ENCODE measurements around the gene LRRC8C. TPM values are rescaled to one million over a fixed set of nuclear protein-coding genes. Genes with fewer than 3 reads are reported as not detected.

LRRC8C gene
- total RNA-seq, 1 donor from 2014 or later: 2.3 TPM

DNA sequence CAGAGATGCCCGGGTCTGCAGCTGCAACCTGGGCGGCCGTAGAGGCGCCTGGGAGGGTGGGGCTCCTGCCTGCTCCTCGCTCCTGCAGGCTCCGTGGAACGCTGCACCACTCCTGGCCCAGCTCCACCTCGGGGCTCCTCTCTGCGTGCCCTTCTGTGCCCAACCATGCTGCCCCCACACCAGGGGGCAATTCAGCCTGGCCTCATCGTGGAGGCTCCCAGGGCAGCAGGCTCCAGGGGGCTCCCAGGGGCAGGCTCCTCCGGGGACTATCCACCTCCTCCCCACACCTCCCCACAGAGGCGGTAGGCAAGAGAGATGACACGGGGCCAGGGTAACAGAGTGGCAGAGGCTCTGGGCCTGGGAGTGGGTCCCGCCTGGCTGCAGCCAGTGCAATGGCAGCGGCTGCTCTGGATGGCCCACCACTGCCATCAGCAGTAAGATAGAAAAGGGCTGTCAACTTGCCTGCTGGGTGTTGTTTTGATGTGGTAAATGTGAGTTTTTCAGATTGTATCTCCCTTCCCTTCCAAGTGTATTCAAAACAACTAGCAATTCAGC, 22.4 kb upstream of the LRRC8C start:
- Histone ChIP-seq H3K4me1 (ENCODE audit: insufficient read depth, low read length) (peaks cover 7% of the 10 kb centered on the region), H3K4me2 (ENCODE audit: low read length) (no peak overlapping the region), H3K4me3 (ENCODE audit: insufficient read depth, low read depth, low read length) (no peak overlapping the region), H3K79me2 (ENCODE audit: insufficient read depth, low read length) (no peaks in the 10 kb centered on the region), H3K27me3 (ENCODE audit: insufficient read depth, low read length) (no peaks in the 10 kb centered on the region), H2AFZ (ENCODE audit: low read depth, low read length) (no peak overlapping the region), H4K20me1 (ENCODE audit: insufficient read depth, low read length) (no peaks in the 10 kb centered on the region), H3K9ac (ENCODE audit: low read length) (no peak overlapping the region), H3K9me3 (ENCODE audit: insufficient read depth, low read depth, low read length) (no peaks in the 10 kb centered on the region), H3K36me3 (ENCODE audit: insufficient read depth, low read length) (no peaks in the 10 kb centered on the region), H3K27ac (ENCODE audit: low read depth, low read length) (no peak overlapping the region)
- TF ChIP-seq EZH2 (IDR thresholded peaks at IDR 0.05; ENCODE audit: insufficient read depth, low read length): no peak
- TF ChIP-seq, protein P1, sequence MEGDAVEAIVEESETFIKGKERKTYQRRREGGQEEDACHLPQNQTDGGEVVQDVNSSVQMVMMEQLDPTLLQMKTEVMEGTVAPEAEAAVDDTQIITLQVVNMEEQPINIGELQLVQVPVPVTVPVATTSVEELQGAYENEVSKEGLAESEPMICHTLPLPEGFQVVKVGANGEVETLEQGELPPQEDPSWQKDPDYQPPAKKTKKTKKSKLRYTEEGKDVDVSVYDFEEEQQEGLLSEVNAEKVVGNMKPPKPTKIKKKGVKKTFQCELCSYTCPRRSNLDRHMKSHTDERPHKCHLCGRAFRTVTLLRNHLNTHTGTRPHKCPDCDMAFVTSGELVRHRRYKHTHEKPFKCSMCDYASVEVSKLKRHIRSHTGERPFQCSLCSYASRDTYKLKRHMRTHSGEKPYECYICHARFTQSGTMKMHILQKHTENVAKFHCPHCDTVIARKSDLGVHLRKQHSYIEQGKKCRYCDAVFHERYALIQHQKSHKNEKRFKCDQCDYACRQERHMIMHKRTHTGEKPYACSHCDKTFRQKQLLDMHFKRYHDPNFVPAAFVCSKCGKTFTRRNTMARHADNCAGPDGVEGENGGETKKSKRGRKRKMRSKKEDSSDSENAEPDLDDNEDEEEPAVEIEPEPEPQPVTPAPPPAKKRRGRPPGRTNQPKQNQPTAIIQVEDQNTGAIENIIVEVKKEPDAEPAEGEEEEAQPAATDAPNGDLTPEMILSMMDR (IDR thresholded peaks at IDR 0.05; ENCODE audit: insufficient read depth, low read depth, low read length): no peak
- peaks cover 11% of the 10 kb centered on the region for H3K27me3 Mint-ChIP-seq (ENCODE audit: low read depth, unreplicated experiment)
- FAIRE-seq (no peak), DNase-seq (ENCODE audit: low read depth) (no peak)
- H3K4me1 Mint-ChIP-seq (ENCODE audit: low read depth, unreplicated experiment): peaks cover 18% of the 10 kb centered on the region
- H3K36me3 Mint-ChIP-seq (ENCODE audit: low read depth, unreplicated experiment): no peaks in the 10 kb centered on the region
- no peaks in the 10 kb centered on the region for H3K9me3 Mint-ChIP-seq (ENCODE audit: unreplicated experiment)
- no peak overlapping the region for H3K27ac Mint-ChIP-seq (ENCODE audit: unreplicated experiment)
- H3K4me3 Mint-ChIP-seq (ENCODE audit: unreplicated experiment): no peak overlapping the region

DNA sequence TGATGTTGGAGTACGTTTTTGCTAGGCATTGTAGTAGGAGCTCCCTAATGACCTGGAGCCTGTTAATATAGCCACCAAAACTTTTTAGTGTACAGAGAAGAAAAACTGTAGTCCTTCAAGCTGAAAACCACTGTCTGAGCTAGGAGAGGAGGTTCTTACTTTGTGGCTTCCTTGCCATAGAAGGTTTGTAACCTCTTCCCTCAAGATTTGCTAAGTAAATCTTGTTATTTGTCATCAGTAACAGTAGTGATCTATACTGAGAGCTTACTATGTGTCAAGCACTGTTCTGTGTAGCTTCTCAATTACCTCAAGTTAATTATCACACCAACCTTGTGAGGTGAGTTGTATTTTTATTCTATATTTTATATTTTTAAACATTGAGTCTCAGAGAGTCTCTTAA, 21.2 kb upstream of the LRRC8C start:
- DNase-seq (ENCODE audit: low read depth) (no peak), FAIRE-seq (no peak)
- no peaks in the 10 kb centered on the region for H3K79me2 ChIP-seq (ENCODE audit: insufficient read depth, low read length)
- H3K4me1 ChIP-seq (ENCODE audit: insufficient read depth, low read length): no peaks in the 10 kb centered on the region
- no peak overlapping the region for H3K27ac ChIP-seq (ENCODE audit: low read depth, low read length)
- no peak overlapping the region for H3K9ac ChIP-seq (ENCODE audit: low read length)
- Mint-ChIP-seq H3K36me3 (ENCODE audit: low read depth, unreplicated experiment) (no peaks in the 10 kb centered on the region), H3K9me3 (ENCODE audit: unreplicated experiment) (no peaks in the 10 kb centered on the region), H3K4me3 (ENCODE audit: unreplicated experiment) (no peak overlapping the region), H3K27me3 (ENCODE audit: low read depth, unreplicated experiment) (peaks cover 11% of the 10 kb centered on the region), H3K4me1 (ENCODE audit: low read depth, unreplicated experiment) (peaks cover 10% of the 10 kb centered on the region), H3K27ac (ENCODE audit: unreplicated experiment) (no peak overlapping the region)
- H2AFZ ChIP-seq (ENCODE audit: low read depth, low read length): no peak overlapping the region
- no peaks in the 10 kb centered on the region for H4K20me1 ChIP-seq (ENCODE audit: insufficient read depth, low read length)
- H3K36me3 ChIP-seq (ENCODE audit: insufficient read depth, low read length): no peaks in the 10 kb centered on the region
- H3K4me3 ChIP-seq (ENCODE audit: insufficient read depth, low read depth, low read length): no peak overlapping the region
- TF ChIP-seq, protein P1 (IDR thresholded peaks at IDR 0.05; ENCODE audit: insufficient read depth, low read depth, low read length): no peak
- TF ChIP-seq EZH2 (IDR thresholded peaks at IDR 0.05; ENCODE audit: insufficient read depth, low read length): no peak
- H3K27me3 ChIP-seq (ENCODE audit: insufficient read depth, low read length): no peaks in the 10 kb centered on the region
- H3K9me3 ChIP-seq (ENCODE audit: insufficient read depth, low read depth, low read length): no peaks in the 10 kb centered on the region
- H3K4me2 ChIP-seq (ENCODE audit: low read length): no peak overlapping the region

DNA sequence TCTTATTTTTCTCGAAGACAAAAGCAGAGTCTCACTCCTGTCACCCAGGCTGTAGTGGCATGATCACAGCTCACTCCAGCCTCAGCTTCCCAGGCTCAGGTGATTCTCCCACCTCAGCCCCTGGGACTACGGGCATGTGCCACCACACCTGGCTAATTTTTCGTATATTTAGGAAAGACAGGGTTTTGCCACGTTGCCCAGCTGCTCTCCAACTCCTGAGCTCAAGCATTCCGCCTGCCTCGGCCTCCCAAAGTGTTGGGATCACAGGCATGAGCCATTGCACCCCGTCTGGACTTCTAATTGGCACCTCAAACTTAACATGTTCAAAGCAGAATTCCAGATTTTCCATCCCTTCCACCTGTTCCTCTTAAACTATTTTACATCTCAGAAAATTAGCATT, 19.0 kb upstream of the LRRC8C start:
- no peak overlapping the region for H3K4me2 ChIP-seq (ENCODE audit: low read length)
- Mint-ChIP-seq H3K4me1 (ENCODE audit: low read depth, unreplicated experiment) (no peaks in the 10 kb centered on the region), H3K4me3 (ENCODE audit: unreplicated experiment) (no peak overlapping the region), H3K27me3 (ENCODE audit: low read depth, unreplicated experiment) (peaks cover 8% of the 10 kb centered on the region), H3K27ac (ENCODE audit: unreplicated experiment) (no peak overlapping the region), H3K36me3 (ENCODE audit: low read depth, unreplicated experiment) (no peaks in the 10 kb centered on the region), H3K9me3 (ENCODE audit: unreplicated experiment) (peaks cover 6% of the 10 kb centered on the region)
- H2AFZ ChIP-seq (ENCODE audit: low read depth, low read length): no peak overlapping the region
- H3K27me3 ChIP-seq (ENCODE audit: insufficient read depth, low read length): no peaks in the 10 kb centered on the region
- no peaks in the 10 kb centered on the region for H4K20me1 ChIP-seq (ENCODE audit: insufficient read depth, low read length)
- TF ChIP-seq, protein P1 (IDR thresholded peaks at IDR 0.05; ENCODE audit: insufficient read depth, low read depth, low read length): no peak
- H3K36me3 ChIP-seq (ENCODE audit: insufficient read depth, low read length): no peaks in the 10 kb centered on the region
- H3K79me2 ChIP-seq (ENCODE audit: insufficient read depth, low read length): no peaks in the 10 kb centered on the region
- no peak overlapping the region for H3K27ac ChIP-seq (ENCODE audit: low read depth, low read length)
- no peaks in the 10 kb centered on the region for H3K4me1 ChIP-seq (ENCODE audit: insufficient read depth, low read length)
- no peaks in the 10 kb centered on the region for H3K9me3 ChIP-seq (ENCODE audit: insufficient read depth, low read depth, low read length)
- no peak for DNase-seq (ENCODE audit: low read depth)
- H3K9ac ChIP-seq (ENCODE audit: low read length): no peak overlapping the region
- no peak for FAIRE-seq
- no peak overlapping the region for H3K4me3 ChIP-seq (ENCODE audit: insufficient read depth, low read depth, low read length)

All from astrocyte (in vitro differentiated cells and primary cell).